K562 (cell line): ENCODE measurements around the gene MED16. TPM values are rescaled to one million over a fixed set of nuclear protein-coding genes. Genes with fewer than 3 reads are reported as not detected.

ENCODE experiments used
- ASH1L ChIP-seq: fragments of 450-650 bp; IDR thresholded peaks from 2 replicates; pipeline ENCODE4 v1.6.1; 2018; ENCODE audit warnings: borderline replicate concordance, mild to moderate bottlenecking, low read depth; ENCODE audit not compliant: partially characterized antibody
- CREB3 ChIP-seq: fragments of 450-650 bp; conservative IDR thresholded peaks from 2 replicates; pipeline ENCODE4 v1.6.1; 2016; ENCODE audit warnings: missing genetic modification characterization, low read depth, mild to moderate bottlenecking, missing compliant biosample characterization, moderate library complexity
- ERF ChIP-seq: fragments of 450-650 bp; formaldehyde crosslinking; IDR thresholded peaks from 2 replicates; pipeline ENCODE4 v1.4.0; 2020; ENCODE audit warnings: mild to moderate bottlenecking, mixed read lengths
- HDAC1 ChIP-seq, 2 experiments: fragments of 450-650 bp; IDR thresholded peaks; 2 replicates each; pipeline ENCODE4 v1.6.1; 2016 to 2017; ENCODE audit warnings: inconsistent platforms in 1 of 2, mild to moderate bottlenecking in 1 of 2, moderate library complexity in 1 of 2
- KDM1A ChIP-seq, 2 experiments: fragments of 450-650 bp; IDR thresholded peaks; 2 replicates each; pipeline ENCODE4 v1.6.1; 2016; ENCODE audit warnings: mild to moderate bottlenecking in 2 of 2
- MECOM ChIP-seq: fragments of 250-450 bp; sonication (Bioruptor Pico); IDR thresholded peaks from 2 replicates; pipeline ENCODE4 v1.8.0; 2022; ENCODE audit warnings: inconsistent platforms
- MLX ChIP-seq, 2 experiments: fragments of 450-650 bp in 1 of 2; sonication (generic) in 1 of 2; formaldehyde crosslinking; conservative IDR thresholded peaks; 2 replicates each; pipeline versions ENCODE4 v1.4.0 to v1.8.1; 2020 to 2022; ENCODE audit warnings: mild to moderate bottlenecking in 1 of 2, missing genetic modification reagents in 1 of 2
- PHTF2 ChIP-seq: fragments of 250-450 bp; sonication (Bioruptor Pico); IDR thresholded peaks from 2 replicates; pipeline ENCODE4 v1.5.0; 2021; ENCODE audit warnings: mild to moderate bottlenecking
- PRPF4 ChIP-seq: fragments of 200-400 bp; formaldehyde crosslinking; IDR thresholded peaks from one replicate; pipeline ENCODE4 v1.6.1; 2017; ENCODE audit warnings: low read length, low read depth, mild to moderate bottlenecking; ENCODE audit not compliant: insufficient read depth, poor library complexity, severe bottlenecking
- RBM14 ChIP-seq: fragments of 200-400 bp; formaldehyde crosslinking; IDR thresholded peaks from 2 replicates; pipeline ENCODE4 v1.6.1; 2018; ENCODE audit warnings: low read depth, mild to moderate bottlenecking, low read length, moderate library complexity, borderline replicate concordance; ENCODE audit not compliant: insufficient read depth
- RBM15 ChIP-seq: fragments of 200-400 bp; formaldehyde crosslinking; IDR thresholded peaks from 2 replicates; pipeline ENCODE4 v1.6.1; 2018; ENCODE audit warnings: mild to moderate bottlenecking, low read length, moderate library complexity; ENCODE audit not compliant: insufficient read depth
- RCOR1 ChIP-seq, 2 experiments: IDR thresholded peaks; 2 replicates each; pipeline ENCODE4 v1.6.1; 2012; ENCODE audit warnings: low read depth in 2 of 2, low read length in 2 of 2, borderline replicate concordance in 1 of 2, improper control_type of control experiment in 1 of 2
- SNRNP70 ChIP-seq: fragments of 200-400 bp; formaldehyde crosslinking; optimal IDR thresholded peaks from 2 replicates; pipeline ENCODE3; 2017; ENCODE audit warnings: low read depth, low read length
- SP2 ChIP-seq: IDR thresholded peaks from 2 replicates; pipeline ENCODE4 v1.6.1; 2011; ENCODE audit warnings: mild to moderate bottlenecking, low read depth, low read length, moderate library complexity; ENCODE audit not compliant: poor library complexity, severe bottlenecking; ENCODE audit errors: extremely low read depth
- TEAD1 ChIP-seq, 2 experiments: fragments of 450-650 bp in 1 of 2; sonication (generic) in 1 of 2; formaldehyde crosslinking; IDR thresholded peaks; 2 replicates each; pipeline versions ENCODE4 v1.4.0 to v1.8.0; 2020 to 2022; ENCODE audit warnings: mild to moderate bottlenecking in 2 of 2, missing genetic modification reagents in 1 of 2
- ZNF165 ChIP-seq: fragments of 250-450 bp; sonication (Bioruptor Pico); IDR thresholded peaks from 2 replicates; pipeline ENCODE4 v1.4.0; 2020; ENCODE audit warnings: borderline replicate concordance
- ZNF23 ChIP-seq: fragments of 250-450 bp; sonication (Bioruptor Pico); IDR thresholded peaks from 2 replicates; pipeline ENCODE4 v1.4.0; 2020; ENCODE audit warnings: mild to moderate bottlenecking
- ZNF699 ChIP-seq: fragments of 250-450 bp; sonication (Bioruptor Pico); IDR thresholded peaks from 2 replicates; pipeline ENCODE4 v1.8.0; 2021; ENCODE audit warnings: mild to moderate bottlenecking, moderate library complexity; ENCODE audit not compliant: insufficient replicate concordance
- ZSCAN29 ChIP-seq: fragments of 450-650 bp; IDR thresholded peaks from 2 replicates; pipeline ENCODE4 v1.6.1; 2017
- polyA plus RNA-seq, 8 experiments: library from polyadenylated mRNA; depleted of rRNA in 4 of 8; stranded (reverse) in 5 of 8; unstranded in 3 of 8; fragments of >200 nt; fragmentation: Nextera tagmentation in 2 of 8; fragmentation: Illumina TruSeq in 1 of 8; extraction: Ambion mirVana in 2 of 8; extraction: Trizol in 1 of 8; gene quantifications; 2 replicates each; pipeline versions ENCODE4 v1.2.1 to v1.2.3, GENCODE V29; 2011 to 2014; ENCODE audit warnings: inconsistent platforms in 1 of 8, missing spikeins in 1 of 8
- total RNA-seq, 7 experiments: library from RNA; depleted of rRNA in 6 of 7; stranded (reverse); fragments of >200 nt in 6 of 7; fragmentation: Illumina TruSeq in 2 of 7; extraction: Trizol in 2 of 7; gene quantifications; 2 replicates each; pipeline versions ENCODE4 v1.2.1 to v1.2.3, GENCODE V29; 2011 to 2021; ENCODE audit warnings: low replicate concordance in 1 of 7
- TF ChIP-seq, protein P1 (sequence below): fragments of 250-450 bp; sonication (Bioruptor Pico); IDR thresholded peaks from 2 replicates; pipeline ENCODE4 v1.5.0; 2020; ENCODE audit warnings: mild to moderate bottlenecking
- TF ChIP-seq, protein P2 (sequence below): fragments of 250-450 bp; sonication (Bioruptor Pico); IDR thresholded peaks from 2 replicates; pipeline ENCODE4 v1.5.1; 2021; ENCODE audit warnings: mild to moderate bottlenecking

MED16 gene
- total and polyA plus RNA-seq, 9 of the 15 experiments (the other 6 are each of a cell fraction or from before 2014, with no cell fraction given), result 0.89 to 59.9 (median 8.6) TPM

- TF ChIP-seq ZNF699 (CRISPR knock-in tag) (no peak), ASH1L (no peak), MLX (CRISPR knock-in tag; conservative IDR thresholded peaks at IDR 0.05) (0 out of 4 replicates have a peak, but pooled peaks of 1 of the 2 experiments have one; percentile 45), SNRNP70 (no peak), TEAD1 (CRISPR knock-in tag; IDR thresholded peaks at IDR 0.05) (0 out of 4 replicates have a peak, but pooled peaks of 1 of the 2 experiments have one; percentile 23), SP2 (no peak), RBM14 (0 out of 2 replicates have a peak, but pooled peaks have one; percentile 34), ZSCAN29 (0 out of 2 replicates have a peak, but pooled peaks have one; percentile 64), KDM1A (IDR thresholded peaks at IDR 0.05) (peak; percentile 93 to 94), ERF (CRISPR knock-in tag) (peak; percentile 89; the same call in 1 of the 2 replicates), PHTF2 (CRISPR knock-in tag) (no peak), RBM15 (no peak), ZNF23 (CRISPR knock-in tag) (no peak), PRPF4 (no peak), MECOM (peak; percentile 57; the same call in 1 of the 2 replicates), RCOR1 (IDR thresholded peaks at IDR 0.05; ENCODE audit: borderline replicate concordance in 1 of 2, low read depth in 2 of 2, low read length in 2 of 2) (peak in 1 of 2 experiments; percentile 77; a peak in 2 of 4 replicates), ZNF165 (CRISPR knock-in tag) (no peak), CREB3 (tag) (no peak), HDAC1 (IDR thresholded peaks at IDR 0.05) (peak; percentile 36 to 67; a peak in 2 of 4 replicates)
- TF ChIP-seq, protein P1, sequence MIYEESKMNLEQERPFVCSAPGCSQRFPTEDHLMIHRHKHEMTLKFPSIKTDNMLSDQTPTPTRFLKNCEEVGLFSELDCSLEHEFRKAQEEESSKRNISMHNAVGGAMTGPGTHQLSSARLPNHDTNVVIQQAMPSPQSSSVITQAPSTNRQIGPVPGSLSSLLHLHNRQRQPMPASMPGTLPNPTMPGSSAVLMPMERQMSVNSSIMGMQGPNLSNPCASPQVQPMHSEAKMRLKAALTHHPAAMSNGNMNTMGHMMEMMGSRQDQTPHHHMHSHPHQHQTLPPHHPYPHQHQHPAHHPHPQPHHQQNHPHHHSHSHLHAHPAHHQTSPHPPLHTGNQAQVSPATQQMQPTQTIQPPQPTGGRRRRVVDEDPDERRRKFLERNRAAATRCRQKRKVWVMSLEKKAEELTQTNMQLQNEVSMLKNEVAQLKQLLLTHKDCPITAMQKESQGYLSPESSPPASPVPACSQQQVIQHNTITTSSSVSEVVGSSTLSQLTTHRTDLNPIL (CRISPR knock-in tag), result no peak
- TF ChIP-seq, protein P2, sequence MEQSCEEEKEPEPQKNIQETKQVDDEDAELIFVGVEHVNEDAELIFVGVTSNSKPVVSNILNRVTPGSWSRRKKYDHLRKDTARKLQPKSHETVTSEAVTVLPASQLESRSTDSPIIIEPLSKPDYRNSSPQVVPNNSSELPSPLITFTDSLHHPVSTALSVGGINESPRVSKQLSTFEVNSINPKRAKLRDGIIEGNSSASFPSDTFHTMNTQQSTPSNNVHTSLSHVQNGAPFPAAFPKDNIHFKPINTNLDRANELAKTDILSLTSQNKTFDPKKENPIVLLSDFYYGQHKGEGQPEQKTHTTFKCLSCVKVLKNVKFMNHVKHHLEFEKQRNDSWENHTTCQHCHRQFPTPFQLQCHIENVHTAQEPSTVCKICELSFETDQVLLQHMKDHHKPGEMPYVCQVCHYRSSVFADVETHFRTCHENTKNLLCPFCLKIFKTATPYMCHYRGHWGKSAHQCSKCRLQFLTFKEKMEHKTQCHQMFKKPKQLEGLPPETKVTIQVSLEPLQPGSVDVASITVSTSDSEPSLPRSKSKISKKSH (CRISPR knock-in tag), result no peak
Observed at GRCh38 chr19:917323-918151, 24.6 kb upstream of the MED16 start, which contains the start of gene KISS1R (continued).
